K562 (cell line): ENCODE results near the gene GIPR. TPM values are rescaled to one million over a fixed set of nuclear protein-coding genes. Genes with fewer than 3 reads are reported as not detected.

Source experiments
- CCNT2 ChIP-seq: IDR thresholded peaks from 2 replicates; pipeline ENCODE4 v1.6.1; 2011; ENCODE audit warnings: borderline replicate concordance, low read depth, mild to moderate bottlenecking, moderate library complexity, mixed read lengths, low read length; ENCODE audit not compliant: insufficient read length; ENCODE audit errors: extremely low read depth
- CREM ChIP-seq: IDR thresholded peaks from 2 replicates; pipeline ENCODE4 v1.6.1; 2014; ENCODE audit warnings: antibody characterized with exemption, low read depth
- ELF2 ChIP-seq: fragments of 250-450 bp; sonication (Bioruptor Pico); IDR thresholded peaks from 2 replicates; pipeline ENCODE4 v1.5.0; 2021; ENCODE audit warnings: mild to moderate bottlenecking
- ERF ChIP-seq: fragments of 450-650 bp; formaldehyde crosslinking; IDR thresholded peaks from 2 replicates; pipeline ENCODE4 v1.4.0; 2020; ENCODE audit warnings: mild to moderate bottlenecking, mixed read lengths
- MED1 ChIP-seq: sonication (generic); formaldehyde crosslinking; IDR thresholded peaks from 2 replicates; pipeline ENCODE4 v1.8.1; 2023; ENCODE audit warnings: missing genetic modification reagents, borderline replicate concordance
- NRF1 ChIP-seq, 2 experiments: fragments of 450-650 bp; IDR thresholded peaks in 1 of 2; conservative IDR thresholded peaks in 1 of 2; 2 replicates each; pipeline ENCODE4 v1.6.1; 2014; ENCODE audit warnings: mild to moderate bottlenecking in 2 of 2
- POLR2AphosphoS5 ChIP-seq: IDR thresholded peaks from 2 replicates; pipeline ENCODE4 v1.6.1; 2011; ENCODE audit warnings: mild to moderate bottlenecking, low read depth, low read length, moderate library complexity; ENCODE audit not compliant: control insufficient read depth, insufficient read depth
- SPI1 ChIP-seq: IDR thresholded peaks from 2 replicates; pipeline ENCODE4 v1.6.1; 2011; ENCODE audit warnings: low read depth, low read length, control low read depth, borderline replicate concordance
- TOE1 ChIP-seq, 2 experiments: fragments of 450-650 bp in 1 of 2; sonication (generic) in 1 of 2; formaldehyde crosslinking in 1 of 2; IDR thresholded peaks; 2 replicates each; pipeline versions ENCODE4 v1.7.1 to v1.8.0; 2016 to 2022; ENCODE audit warnings: borderline replicate concordance in 2 of 2, mild to moderate bottlenecking in 2 of 2, antibody characterized with exemption in 1 of 2, inconsistent platforms in 1 of 2, low read depth in 1 of 2, missing genetic modification reagents in 1 of 2, moderate library complexity in 1 of 2
- YBX1 ChIP-seq: fragments of 450-650 bp; IDR thresholded peaks from 2 replicates; pipeline ENCODE4 v1.7.1; 2016; ENCODE audit warnings: mild to moderate bottlenecking
- ZC3H4 ChIP-seq: sonication (generic); formaldehyde crosslinking; IDR thresholded peaks from 2 replicates; pipeline ENCODE4 v1.9.0; 2021; ENCODE audit warnings: missing genetic modification reagents, borderline replicate concordance
- polyA plus RNA-seq, 8 experiments: library from polyadenylated mRNA; depleted of rRNA in 4 of 8; stranded (reverse) in 5 of 8; unstranded in 3 of 8; fragments of >200 nt; fragmentation: Nextera tagmentation in 2 of 8; fragmentation: Illumina TruSeq in 1 of 8; extraction: Ambion mirVana in 2 of 8; extraction: Trizol in 1 of 8; gene quantifications; 2 replicates each; pipeline versions ENCODE4 v1.2.1 to v1.2.3, GENCODE V29; 2011 to 2014; ENCODE audit warnings: inconsistent platforms in 1 of 8, missing spikeins in 1 of 8
- total RNA-seq, 7 experiments: library from RNA; depleted of rRNA in 6 of 7; stranded (reverse); fragments of >200 nt in 6 of 7; fragmentation: Illumina TruSeq in 2 of 7; extraction: Trizol in 2 of 7; gene quantifications; 2 replicates each; pipeline versions ENCODE4 v1.2.1 to v1.2.3, GENCODE V29; 2011 to 2021; ENCODE audit warnings: low replicate concordance in 1 of 7
- TF ChIP-seq, protein P1 (sequence below), 2 experiments: fragments of 450-650 bp in 1 of 2; sonication (generic) in 1 of 2; formaldehyde crosslinking in 1 of 2; IDR thresholded peaks; 2 replicates each; pipeline versions ENCODE4 v1.7.1 to v1.9.0; 2016 to 2022; ENCODE audit warnings: inconsistent platforms in 1 of 2, mild to moderate bottlenecking in 1 of 2, missing genetic modification reagents in 1 of 2
- TF ChIP-seq, protein P2 (sequence below): sonication (generic); formaldehyde crosslinking; IDR thresholded peaks from 2 replicates; pipeline ENCODE4 v1.8.0; 2022; ENCODE audit warnings: mild to moderate bottlenecking, low read depth, missing genetic modification reagents
- TF ChIP-seq, protein P3 (sequence below): sonication (generic); formaldehyde crosslinking; IDR thresholded peaks from 2 replicates; pipeline ENCODE4 v1.9.0; 2022; ENCODE audit warnings: mild to moderate bottlenecking, missing genetic modification reagents

The GIPR gene
- total and polyA plus RNA-seq, 9 of the 15 experiments (the other 6 are each of a cell fraction or from before 2014, with no cell fraction given) = 2.2 to 26.8 (median 12.7) TPM

DNA sequence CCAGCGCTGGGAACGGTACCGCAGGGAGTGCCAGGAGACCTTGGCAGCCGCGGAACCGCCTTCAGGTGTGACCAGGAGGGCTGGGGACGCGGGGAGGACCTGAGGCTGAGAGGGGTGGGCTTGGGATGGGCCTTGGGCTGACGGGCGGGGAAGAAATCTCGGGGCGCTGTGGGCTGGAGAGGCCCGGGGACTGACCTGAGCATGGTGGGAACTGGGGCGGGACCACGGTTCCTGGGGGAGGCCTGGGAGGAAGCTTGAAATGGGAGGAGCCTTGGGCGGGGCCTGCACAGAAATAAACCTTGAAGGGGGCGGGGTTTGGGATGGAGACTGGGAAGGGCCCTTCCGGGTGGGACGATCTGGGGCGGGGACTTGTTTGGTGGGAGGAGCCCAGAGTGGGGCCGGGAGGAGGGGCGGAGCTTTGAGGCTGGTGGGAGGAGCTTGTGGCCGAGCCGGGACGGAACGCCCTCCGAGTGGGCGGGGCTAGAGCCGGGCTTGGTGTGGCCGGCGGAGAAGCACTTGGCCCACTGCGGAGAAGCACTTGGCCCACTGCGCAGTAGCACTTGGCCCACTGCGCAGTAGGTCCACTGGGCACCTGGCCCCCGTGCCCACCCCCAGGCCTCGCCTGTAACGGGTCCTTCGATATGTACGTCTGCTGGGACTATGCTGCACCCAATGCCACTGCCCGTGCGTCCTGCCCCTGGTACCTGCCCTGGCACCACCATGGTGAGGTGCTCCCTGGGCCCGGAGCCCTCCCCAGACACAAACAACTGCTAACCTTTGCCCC, 2.8 kb downstream of the GIPR start (continued):
- TF ChIP-seq, protein P1, sequence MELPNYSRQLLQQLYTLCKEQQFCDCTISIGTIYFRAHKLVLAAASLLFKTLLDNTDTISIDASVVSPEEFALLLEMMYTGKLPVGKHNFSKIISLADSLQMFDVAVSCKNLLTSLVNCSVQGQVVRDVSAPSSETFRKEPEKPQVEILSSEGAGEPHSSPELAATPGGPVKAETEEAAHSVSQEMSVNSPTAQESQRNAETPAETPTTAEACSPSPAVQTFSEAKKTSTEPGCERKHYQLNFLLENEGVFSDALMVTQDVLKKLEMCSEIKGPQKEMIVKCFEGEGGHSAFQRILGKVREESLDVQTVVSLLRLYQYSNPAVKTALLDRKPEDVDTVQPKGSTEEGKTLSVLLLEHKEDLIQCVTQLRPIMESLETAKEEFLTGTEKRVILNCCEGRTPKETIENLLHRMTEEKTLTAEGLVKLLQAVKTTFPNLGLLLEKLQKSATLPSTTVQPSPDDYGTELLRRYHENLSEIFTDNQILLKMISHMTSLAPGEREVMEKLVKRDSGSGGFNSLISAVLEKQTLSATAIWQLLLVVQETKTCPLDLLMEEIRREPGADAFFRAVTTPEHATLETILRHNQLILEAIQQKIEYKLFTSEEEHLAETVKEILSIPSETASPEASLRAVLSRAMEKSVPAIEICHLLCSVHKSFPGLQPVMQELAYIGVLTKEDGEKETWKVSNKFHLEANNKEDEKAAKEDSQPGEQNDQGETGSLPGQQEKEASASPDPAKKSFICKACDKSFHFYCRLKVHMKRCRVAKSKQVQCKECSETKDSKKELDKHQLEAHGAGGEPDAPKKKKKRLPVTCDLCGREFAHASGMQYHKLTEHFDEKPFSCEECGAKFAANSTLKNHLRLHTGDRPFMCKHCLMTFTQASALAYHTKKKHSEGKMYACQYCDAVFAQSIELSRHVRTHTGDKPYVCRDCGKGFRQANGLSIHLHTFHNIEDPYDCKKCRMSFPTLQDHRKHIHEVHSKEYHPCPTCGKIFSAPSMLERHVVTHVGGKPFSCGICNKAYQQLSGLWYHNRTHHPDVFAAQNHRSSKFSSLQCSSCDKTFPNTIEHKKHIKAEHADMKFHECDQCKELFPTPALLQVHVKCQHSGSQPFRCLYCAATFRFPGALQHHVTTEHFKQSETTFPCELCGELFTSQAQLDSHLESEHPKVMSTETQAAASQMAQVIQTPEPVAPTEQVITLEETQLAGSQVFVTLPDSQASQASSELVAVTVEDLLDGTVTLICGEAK (IDR thresholded peaks at IDR 0.05) = no peak
- TF ChIP-seq, protein P1 (CRISPR knock-in tag; IDR thresholded peaks at IDR 0.05) = no peak
- TF ChIP-seq ELF2 (CRISPR knock-in tag) = 0 out of 2 replicates have a peak, but pooled peaks have one; percentile 32
- peak; percentile 81 for TF ChIP-seq CCNT2
- TF ChIP-seq, protein P2, sequence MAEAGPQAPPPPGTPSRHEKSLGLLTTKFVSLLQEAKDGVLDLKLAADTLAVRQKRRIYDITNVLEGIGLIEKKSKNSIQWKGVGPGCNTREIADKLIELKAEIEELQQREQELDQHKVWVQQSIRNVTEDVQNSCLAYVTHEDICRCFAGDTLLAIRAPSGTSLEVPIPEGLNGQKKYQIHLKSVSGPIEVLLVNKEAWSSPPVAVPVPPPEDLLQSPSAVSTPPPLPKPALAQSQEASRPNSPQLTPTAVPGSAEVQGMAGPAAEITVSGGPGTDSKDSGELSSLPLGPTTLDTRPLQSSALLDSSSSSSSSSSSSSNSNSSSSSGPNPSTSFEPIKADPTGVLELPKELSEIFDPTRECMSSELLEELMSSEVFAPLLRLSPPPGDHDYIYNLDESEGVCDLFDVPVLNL = 0 out of 2 replicates have a peak, but pooled peaks have one; percentile 26
- peak; percentile 27; the same call in 1 of the 2 replicates for TF ChIP-seq CREM
- TF ChIP-seq, protein P3, sequence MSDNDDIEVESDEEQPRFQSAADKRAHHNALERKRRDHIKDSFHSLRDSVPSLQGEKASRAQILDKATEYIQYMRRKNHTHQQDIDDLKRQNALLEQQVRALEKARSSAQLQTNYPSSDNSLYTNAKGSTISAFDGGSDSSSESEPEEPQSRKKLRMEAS (CRISPR knock-in tag) = peak; percentile 34; the same call in 1 of the 2 replicates
- TF ChIP-seq SPI1 = peak; percentile 52; the same call in 1 of the 2 replicates
- TF ChIP-seq YBX1 = no peak
- peak; percentile 65; the same call in 1 of the 2 replicates for TF ChIP-seq POLR2AphosphoS5
- TF ChIP-seq TOE1 (IDR thresholded peaks at IDR 0.05; ENCODE audit: borderline replicate concordance) = 0 out of 2 replicates have a peak, but pooled peaks have one; percentile 21
- TF ChIP-seq TOE1 (CRISPR knock-in tag; IDR thresholded peaks at IDR 0.05; ENCODE audit: borderline replicate concordance, low read depth) = no peak
- peak; percentile 82; the same call in 1 of the 2 replicates for TF ChIP-seq ERF
- TF ChIP-seq ZC3H4 (CRISPR knock-in tag) = 0 out of 2 replicates have a peak, but pooled peaks have one; percentile 47
- peak; percentile 65 to 74 for TF ChIP-seq NRF1 (conservative IDR thresholded peaks at IDR 0.05 in 1 of 2, IDR thresholded peaks at IDR 0.05 in 1 of 2)
- TF ChIP-seq MED1 = 0 out of 2 replicates have a peak, but pooled peaks have one; percentile 56
